ENCODE measurements around the gene NTSR1. TPM values are rescaled to one million over a fixed set of nuclear protein-coding genes. Genes with fewer than 3 reads are reported as not detected.

NTSR1 gene
- polyA plus RNA-seq, 3 donors: 1.2 to 3.0 (median 1.4) TPM

GRCh38 chr20:62772619-62772989 is 64.0 kb downstream of the NTSR1 start:
- DNase-seq (ENCODE audit: extremely low read depth in 1 of 11, low read depth in 9 of 11, low spot score in 4 of 11): no peak

- no peak for DNase-seq (ENCODE audit: extremely low read depth in 1 of 11, low read depth in 9 of 11, low spot score in 4 of 11)
Measured at GRCh38 chr20:62772990-62773844, 64.6 kb downstream of the NTSR1 start.

GRCh38 chr20:62773845-62774714 is 65.4 kb downstream of the NTSR1 start:
- DNase-seq (ENCODE audit: extremely low read depth in 1 of 11, low read depth in 9 of 11, low spot score in 4 of 11): no peak

GRCh38 chr20:62774762-62775161 is 66.1 kb downstream of the NTSR1 start:
- no peak for DNase-seq (ENCODE audit: extremely low read depth in 1 of 11, low read depth in 9 of 11, low spot score in 4 of 11)

- DNase-seq (ENCODE audit: extremely low read depth in 1 of 11, low read depth in 9 of 11, low spot score in 4 of 11): no peak
Measured at GRCh38 chr20:62775206-62775605, 66.6 kb downstream of the NTSR1 start.

- no peak for DNase-seq (ENCODE audit: extremely low read depth in 1 of 11, low read depth in 9 of 11, low spot score in 4 of 11)
Measured at GRCh38 chr20:62776035-62776691, 67.5 kb downstream of the NTSR1 start.

GRCh38 chr20:62776692-62777527 is 68.3 kb downstream of the NTSR1 start:
- no peak for DNase-seq (ENCODE audit: extremely low read depth in 1 of 11, low read depth in 9 of 11, low spot score in 4 of 11)

GRCh38 chr20:62777528-62777830 is 68.8 kb downstream of the NTSR1 start:
- no peak for DNase-seq (ENCODE audit: extremely low read depth in 1 of 11, low read depth in 9 of 11, low spot score in 4 of 11)

- DNase-seq (ENCODE audit: extremely low read depth in 1 of 11, low read depth in 9 of 11, low spot score in 4 of 11): no peak
Measured at GRCh38 chr20:62778058-62778457, 69.4 kb downstream of the NTSR1 start.

GRCh38 chr20:62778601-62779416 is 70.2 kb downstream of the NTSR1 start:
- no peak for DNase-seq (ENCODE audit: extremely low read depth in 1 of 11, low read depth in 9 of 11, low spot score in 4 of 11)

GRCh38 chr20:62779417-62779685 is 70.7 kb downstream of the NTSR1 start:
- DNase-seq (ENCODE audit: extremely low read depth in 1 of 11, low read depth in 9 of 11, low spot score in 4 of 11): no peak

- DNase-seq (ENCODE audit: extremely low read depth in 1 of 11, low read depth in 9 of 11, low spot score in 4 of 11): no peak
Measured at GRCh38 chr20:62780204-62780603, 71.6 kb downstream of the NTSR1 start.

- no peak for DNase-seq (ENCODE audit: extremely low read depth in 1 of 11, low read depth in 9 of 11, low spot score in 4 of 11)
Measured at GRCh38 chr20:62780696-62781095, 72.1 kb downstream of the NTSR1 start.

- DNase-seq (ENCODE audit: extremely low read depth in 1 of 11, low read depth in 9 of 11, low spot score in 4 of 11): no peak
Measured at GRCh38 chr20:62782149-62782892, 73.7 kb downstream of the NTSR1 start.

GRCh38 chr20:62782893-62783278 is 74.2 kb downstream of the NTSR1 start:
- no peak for DNase-seq (ENCODE audit: extremely low read depth in 1 of 11, low read depth in 9 of 11, low spot score in 4 of 11)

- DNase-seq (ENCODE audit: extremely low read depth in 1 of 11, low read depth in 9 of 11, low spot score in 4 of 11): no peak
Measured at GRCh38 chr20:62784497-62784896, 75.9 kb downstream of the NTSR1 start.

GRCh38 chr20:62785393-62785792 is 76.8 kb downstream of the NTSR1 start:
- DNase-seq (ENCODE audit: extremely low read depth in 1 of 11, low read depth in 9 of 11, low spot score in 4 of 11): no peak

GRCh38 chr20:62786157-62786556 is 77.5 kb downstream of the NTSR1 start:
- peak in 4 of 11 donors; percentile 55 to 75 (median 68) for DNase-seq (ENCODE audit: extremely low read depth in 1 of 11, low read depth in 9 of 11, low spot score in 4 of 11)
